GM21423 (cell line): ENCODE results near the gene ISY1.
"Not testable (repeated sequence)": the region's sequence is repeated elsewhere in the genome, so short reads cannot be mapped to it uniquely, and the experiment has no call there.

Source experiments
- ATAC-seq: cut with Tn5 transposase; IDR thresholded peaks from one replicate; pipeline ENCODE4 v1.9.1; 2021; ENCODE audit warnings: mild to moderate bottlenecking, moderate library complexity; ENCODE audit not compliant: unreplicated experiment

ISY1 gene

DNA sequence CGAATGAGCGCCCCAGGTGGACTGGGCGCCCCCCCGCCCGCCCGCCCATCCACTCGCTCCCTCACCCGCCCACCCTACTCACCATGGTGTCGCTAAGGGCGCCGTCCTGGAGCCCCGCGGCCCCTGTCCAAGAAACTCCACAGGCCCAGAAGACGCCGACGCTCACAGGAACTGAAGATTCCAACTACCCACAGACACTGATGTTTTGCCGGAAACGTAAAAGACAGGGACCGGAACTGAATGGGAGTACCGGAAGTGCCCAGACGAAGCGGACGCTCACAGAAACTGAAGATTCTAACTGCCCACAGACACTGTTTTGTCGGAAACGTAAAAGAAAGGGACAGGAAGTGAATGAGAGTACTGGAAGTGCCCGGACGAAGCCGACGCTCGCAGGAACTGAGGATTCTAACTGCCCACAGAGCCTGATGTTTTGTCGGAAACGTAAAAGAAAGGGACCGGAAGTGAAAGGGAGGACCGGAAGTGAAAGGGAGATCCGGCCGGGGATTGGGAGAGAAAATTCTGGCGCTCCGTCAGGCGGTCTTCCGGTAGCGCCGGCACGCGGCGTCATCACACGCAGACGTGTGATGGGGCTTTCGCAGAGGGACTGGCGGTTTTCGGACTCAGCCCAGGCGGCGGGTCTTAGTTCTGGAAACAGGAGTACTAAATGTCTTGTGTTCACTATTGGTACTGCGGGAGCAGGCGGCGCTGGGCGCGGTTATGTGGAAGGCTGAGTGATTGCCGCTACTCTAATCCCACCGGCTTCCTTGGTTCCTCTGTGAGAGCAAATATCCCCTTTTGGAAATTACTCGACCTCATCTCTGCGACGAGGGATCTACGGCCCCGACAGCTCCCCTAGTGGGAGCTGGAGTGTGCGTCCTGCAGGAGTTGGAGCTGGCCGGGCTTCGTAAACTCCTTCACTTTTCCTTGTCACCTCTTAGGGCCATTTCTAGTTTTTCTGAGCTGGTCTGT, at the start of gene ISY1:
ISY1 (minus strand) TSS at position 173 of the 969 bp plus-strand sequence; CDS start at position 85, 88 bp downstream.
- ATAC-seq = peak; percentile 81

GRCh38 chr3:129207479-129207878, 46.6 kb upstream of the ISY1 start:
- ATAC-seq = no peak

DNA sequence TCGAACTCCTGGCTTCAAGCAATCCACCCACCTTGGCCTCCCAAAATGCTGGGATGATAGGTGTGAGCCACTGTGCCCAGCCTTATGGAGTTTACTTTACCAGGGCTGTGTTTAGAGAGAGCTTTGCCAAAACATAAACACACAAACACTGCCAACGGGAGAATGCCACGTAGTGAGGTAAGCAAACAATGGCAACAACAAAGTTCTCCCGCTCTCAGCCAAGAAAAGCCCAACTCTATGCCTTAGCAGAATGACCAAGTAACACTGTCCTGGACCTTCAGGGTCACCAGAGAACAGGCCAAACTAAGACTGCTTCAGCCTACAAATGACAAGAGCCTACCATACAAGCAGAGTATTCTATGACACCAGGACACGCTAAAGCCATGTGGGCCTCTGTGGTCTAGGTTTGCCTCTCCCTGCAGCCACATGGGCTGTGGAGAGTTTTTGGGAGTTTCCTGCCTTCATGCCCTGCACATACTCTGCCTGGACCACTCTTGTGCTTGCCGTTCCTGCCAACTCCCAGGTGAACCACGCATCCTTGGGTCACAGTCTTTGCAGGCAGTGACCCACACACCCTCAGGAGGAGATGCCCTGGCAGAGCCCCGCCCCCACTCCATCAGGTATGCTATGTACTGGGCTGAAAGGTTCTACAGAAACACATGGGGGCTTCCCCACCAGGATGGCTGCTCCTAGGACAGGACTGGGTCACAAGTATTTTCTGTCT, 44.4 kb upstream of the ISY1 start:
- ATAC-seq = no peak

GRCh38 chr3:129204473-129204872, 43.6 kb upstream of the ISY1 start:
- no peak for ATAC-seq

GRCh38 chr3:129199366-129199765, 38.5 kb upstream of the ISY1 start:
- no peak for ATAC-seq

DNA sequence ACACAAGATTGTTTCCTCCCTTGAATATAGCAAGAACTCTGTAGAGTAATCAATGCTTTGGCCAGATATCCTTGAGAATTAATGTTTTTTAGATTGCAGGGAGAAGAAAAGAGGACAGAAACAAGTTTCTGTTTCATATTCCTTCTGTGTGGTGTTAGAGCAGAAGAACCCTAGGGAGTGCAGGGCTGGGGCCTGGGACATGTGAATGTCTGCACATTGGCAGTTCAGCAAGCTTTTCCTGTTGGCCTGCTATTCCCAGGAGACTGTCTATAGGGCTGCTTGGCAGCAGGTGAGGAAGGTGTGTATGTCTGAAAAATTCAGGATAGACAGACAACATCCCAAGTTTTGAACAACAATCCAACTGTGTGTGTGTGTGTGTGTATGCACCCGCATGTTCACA, 36.5 kb upstream of the ISY1 start:
- no peak for ATAC-seq

- ATAC-seq = no peak
These were observed 35.7 kb upstream of the ISY1 start for GRCh38 chr3:129196601-129197000.

- no peak for ATAC-seq
These were observed 34.9 kb upstream of the ISY1 start for GRCh38 chr3:129195731-129196256.

DNA sequence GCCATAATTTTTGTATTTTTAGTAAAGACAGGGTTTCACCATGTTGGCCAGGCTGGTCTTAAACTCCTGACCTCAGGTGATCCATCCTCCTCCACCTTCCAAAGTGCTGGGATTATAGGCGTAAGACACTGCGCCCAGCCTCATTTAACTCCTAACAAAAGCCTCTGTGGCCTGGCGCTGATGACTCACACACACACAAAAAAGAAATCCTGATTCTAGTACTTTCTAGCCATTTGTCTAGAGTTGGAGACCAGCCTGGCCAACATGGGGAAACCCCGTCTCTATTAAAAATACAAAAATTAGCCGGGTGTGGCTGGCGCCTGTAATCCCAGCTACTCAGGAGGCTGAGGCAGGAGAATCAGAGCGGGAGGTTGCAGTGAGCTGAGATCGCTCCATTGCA, 28.9 kb upstream of the ISY1 start:
- not testable (repeated sequence) for ATAC-seq

GRCh38 chr3:129187857-129188256, 27.0 kb upstream of the ISY1 start:
- ATAC-seq = no peak

GRCh38 chr3:129185783-129186182, 24.9 kb upstream of the ISY1 start:
- ATAC-seq = no peak

DNA sequence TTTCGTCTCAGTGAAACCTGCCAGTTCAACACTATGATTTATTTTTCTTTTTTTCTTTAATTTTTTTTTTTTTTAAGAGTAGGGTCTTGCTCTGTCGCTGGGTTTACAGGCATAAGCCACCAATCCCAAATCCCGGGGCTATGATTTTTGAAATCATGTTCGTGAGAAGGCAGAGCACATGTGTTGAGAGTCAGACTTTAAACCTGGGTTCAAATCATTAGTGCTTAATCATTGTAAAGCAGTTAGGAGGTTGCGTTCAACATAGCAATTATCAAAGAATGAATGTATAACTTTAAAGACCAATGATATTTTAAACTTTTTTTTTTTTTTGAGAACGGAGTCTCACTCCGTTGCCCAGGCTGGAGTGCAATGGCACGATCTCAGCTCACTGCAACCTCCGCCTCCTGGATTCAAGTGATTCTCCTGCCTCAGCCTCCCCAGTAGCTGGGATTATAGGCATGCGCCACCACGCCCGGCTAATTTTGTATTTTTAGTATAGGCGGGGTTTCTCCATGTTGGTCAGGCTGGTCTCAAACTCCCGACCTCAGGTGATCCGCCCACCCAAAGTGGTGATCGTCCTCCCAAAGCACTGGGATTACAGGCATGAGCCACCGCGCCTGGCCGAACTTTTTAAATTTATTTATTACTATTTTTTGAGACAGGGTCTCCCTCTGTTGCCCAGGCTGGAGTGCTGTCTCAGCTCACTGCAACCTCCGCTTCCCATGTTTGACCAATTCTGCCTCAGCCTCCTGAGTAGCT, 24.1 kb upstream of the ISY1 start:
- not testable (repeated sequence) for ATAC-seq

GRCh38 chr3:129184396-129184657, 23.5 kb upstream of the ISY1 start:
- ATAC-seq = peak; percentile 2

- ATAC-seq = peak; percentile 97
These were observed 22.9 kb upstream of the ISY1 start, which contains the start of gene CNBP for GRCh38 chr3:129183569-129184395. Gene CNBP (minus strand): TSS chr3:129183896. CDS start chr3:129171757, 12,139 bp downstream.

DNA sequence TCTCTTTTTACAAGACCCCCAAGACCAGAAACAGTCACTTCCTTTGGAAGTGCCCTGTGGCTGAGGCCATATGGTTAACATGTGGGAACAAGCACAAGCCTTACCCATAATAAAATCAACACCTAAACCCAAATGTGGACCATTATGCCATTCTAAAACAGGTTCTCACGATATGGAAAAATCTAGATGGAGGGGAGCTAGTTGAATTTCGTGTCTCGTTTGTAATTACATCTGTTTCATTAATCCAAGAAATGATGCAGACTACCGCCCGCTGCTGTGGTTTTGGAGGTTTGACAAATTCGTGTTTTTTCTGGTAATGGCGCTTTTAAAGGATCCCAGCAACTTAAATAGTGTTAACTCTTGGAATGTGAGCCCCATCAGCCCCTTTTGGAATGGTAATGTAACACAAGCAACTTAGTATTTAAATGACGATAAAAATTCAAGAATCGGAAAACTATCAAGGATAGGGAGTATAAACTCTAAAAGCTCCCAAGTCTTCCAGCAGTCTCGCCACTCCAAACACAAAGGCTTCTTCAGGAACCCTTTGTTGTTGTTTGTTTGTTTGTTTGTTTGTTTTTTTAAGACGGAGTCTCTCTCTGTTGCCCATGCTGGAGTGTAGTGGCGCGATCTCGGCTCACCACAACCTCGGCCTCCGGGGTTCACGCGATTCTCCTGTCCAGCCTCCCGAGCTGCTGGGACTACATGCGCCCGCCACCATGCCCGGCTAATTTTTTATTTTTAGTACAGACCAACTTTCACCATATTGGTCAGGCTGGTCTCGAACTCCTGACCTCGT, 21.7 kb upstream of the ISY1 start:
- no peak for ATAC-seq

GRCh38 chr3:129181819-129182218, 21.0 kb upstream of the ISY1 start:
- ATAC-seq = no peak

GRCh38 chr3:129180461-129180860, 19.6 kb upstream of the ISY1 start:
- ATAC-seq = no peak

GRCh38 chr3:129176051-129176450, 15.2 kb upstream of the ISY1 start:
- no peak for ATAC-seq

- ATAC-seq = no peak
These were observed 12.9 kb upstream of the ISY1 start for GRCh38 chr3:129173725-129174124.
